ENCODE data around the gene RAPGEF5. TPM values are rescaled to one million over a fixed set of nuclear protein-coding genes. Genes with fewer than 3 reads are reported as not detected.

Gene RAPGEF5
- total RNA-seq, 2 donors from 2014 or later = 0.26 to 0.56 TPM

DNA sequence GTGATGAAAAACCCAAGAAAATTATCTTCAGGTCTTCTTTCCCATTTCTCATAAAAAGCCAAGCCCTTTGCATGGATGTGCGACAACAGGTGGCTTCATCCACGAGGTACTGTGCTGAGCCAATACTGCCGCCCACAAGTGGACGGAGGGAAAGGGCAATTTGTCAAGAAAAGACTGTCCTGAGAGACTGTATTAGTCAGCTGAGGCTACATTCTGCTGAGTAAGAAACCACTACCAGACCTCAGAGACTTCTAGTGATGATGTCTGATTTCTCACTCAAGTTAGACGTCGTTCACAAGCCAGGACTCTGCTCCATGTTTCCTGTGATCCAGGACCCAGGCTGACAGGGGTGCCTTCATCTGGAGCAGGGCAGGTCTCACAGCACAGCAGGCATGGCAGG lies 239.7 kb downstream of the RAPGEF5 start:
- Mint-ChIP-seq H3K4me3 (no peak overlapping the region), H3K9me3 (no peaks in the 10 kb centered on the region), H3K27ac (peak overlapping the region; percentile 47), H3K36me3 (ENCODE audit: low read depth) (no peaks in the 10 kb centered on the region), H3K27me3 (peaks cover 10% of the 10 kb centered on the region), H3K4me1 (peaks cover 10% of the 10 kb centered on the region)
- peak; percentile 79 for ATAC-seq (replicated peaks)

GRCh38 chr7:22116451-22117030 lies 240.4 kb downstream of the RAPGEF5 start:
- ATAC-seq (replicated peaks) = peak; percentile 41
- Mint-ChIP-seq H3K4me3 (no peak overlapping the region), H3K27me3 (peaks cover 12% of the 10 kb centered on the region), H3K36me3 (ENCODE audit: low read depth) (no peaks in the 10 kb centered on the region), H3K27ac (no peak overlapping the region), H3K4me1 (peaks cover 4% of the 10 kb centered on the region), H3K9me3 (no peaks in the 10 kb centered on the region)

- Mint-ChIP-seq H3K27ac (no peak overlapping the region), H3K27me3 (peaks cover 15% of the 10 kb centered on the region), H3K36me3 (ENCODE audit: low read depth) (no peaks in the 10 kb centered on the region), H3K9me3 (no peaks in the 10 kb centered on the region), H3K4me3 (no peak overlapping the region), H3K4me1 (peaks cover 4% of the 10 kb centered on the region)
- ATAC-seq (replicated peaks) = no peak
Measured at GRCh38 chr7:22115689-22116088, 241.3 kb downstream of the RAPGEF5 start.

- Mint-ChIP-seq H3K4me3 (no peak overlapping the region), H3K36me3 (ENCODE audit: low read depth) (no peaks in the 10 kb centered on the region), H3K27ac (no peak overlapping the region), H3K4me1 (peaks cover 4% of the 10 kb centered on the region), H3K9me3 (no peaks in the 10 kb centered on the region), H3K27me3 (peaks cover 20% of the 10 kb centered on the region)
- ATAC-seq (replicated peaks) = no peak
Measured at GRCh38 chr7:22114440-22114981, 242.4 kb downstream of the RAPGEF5 start.

GRCh38 chr7:22113041-22113440 lies 243.9 kb downstream of the RAPGEF5 start:
- Mint-ChIP-seq H3K36me3 (ENCODE audit: low read depth) (no peaks in the 10 kb centered on the region), H3K4me1 (peaks cover 4% of the 10 kb centered on the region), H3K27ac (no peak overlapping the region), H3K9me3 (no peaks in the 10 kb centered on the region), H3K4me3 (no peak overlapping the region), H3K27me3 (peaks cover 21% of the 10 kb centered on the region)
- ATAC-seq (replicated peaks) = no peak

GRCh38 chr7:22111661-22112060 lies 245.3 kb downstream of the RAPGEF5 start:
- ATAC-seq (replicated peaks) = no peak
- no peaks in the 10 kb centered on the region for H3K9me3 Mint-ChIP-seq
- peaks cover 19% of the 10 kb centered on the region for H3K27me3 Mint-ChIP-seq
- no peaks in the 10 kb centered on the region for H3K36me3 Mint-ChIP-seq (ENCODE audit: low read depth)
- no peak overlapping the region for H3K27ac Mint-ChIP-seq
- H3K4me3 Mint-ChIP-seq = no peak overlapping the region
- no peaks in the 10 kb centered on the region for H3K4me1 Mint-ChIP-seq

- no peak for ATAC-seq (replicated peaks)
- Mint-ChIP-seq H3K4me1 (no peaks in the 10 kb centered on the region), H3K4me3 (no peak overlapping the region), H3K9me3 (no peaks in the 10 kb centered on the region), H3K36me3 (ENCODE audit: low read depth) (no peaks in the 10 kb centered on the region), H3K27ac (no peak overlapping the region), H3K27me3 (peaks cover 18% of the 10 kb centered on the region)
Measured at GRCh38 chr7:22110881-22111280, 246.1 kb downstream of the RAPGEF5 start.

DNA sequence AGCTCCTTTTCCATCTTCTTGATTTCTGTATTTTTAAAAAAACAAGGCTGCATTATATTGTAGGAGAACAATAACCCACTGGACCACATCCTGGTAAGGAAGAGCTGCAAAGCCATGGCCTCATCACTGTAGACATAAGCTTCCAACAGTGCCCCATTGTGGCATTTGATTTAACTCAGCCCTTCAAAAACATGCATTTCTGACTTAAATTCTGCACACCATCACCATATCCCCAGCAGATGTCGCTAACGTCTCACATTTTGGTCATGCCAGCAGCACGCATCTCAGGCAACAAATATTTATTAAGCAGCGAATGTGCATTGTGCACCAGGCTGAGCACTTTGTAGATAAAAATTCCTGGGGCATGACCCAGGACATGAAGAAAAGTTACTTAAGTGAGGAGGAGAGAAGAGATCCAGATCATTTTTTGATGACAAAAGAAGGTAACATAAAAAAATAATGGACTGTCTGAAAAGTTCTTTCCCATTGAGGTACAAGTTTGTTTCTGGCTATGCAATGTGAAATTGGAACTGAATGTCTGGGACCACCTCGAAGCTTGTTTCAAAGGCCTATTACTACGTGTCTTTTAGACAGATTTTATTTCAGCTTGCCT lies 246.6 kb downstream of the RAPGEF5 start:
- Mint-ChIP-seq H3K27me3 (peaks cover 14% of the 10 kb centered on the region), H3K4me1 (no peaks in the 10 kb centered on the region), H3K36me3 (ENCODE audit: low read depth) (no peaks in the 10 kb centered on the region), H3K27ac (no peak overlapping the region), H3K4me3 (no peak overlapping the region), H3K9me3 (no peaks in the 10 kb centered on the region)
- peak; percentile 67 for ATAC-seq (replicated peaks)

GRCh38 chr7:22109761-22110160 lies 247.2 kb downstream of the RAPGEF5 start:
- H3K36me3 Mint-ChIP-seq (ENCODE audit: low read depth) = no peaks in the 10 kb centered on the region
- H3K27me3 Mint-ChIP-seq = peaks cover 14% of the 10 kb centered on the region
- H3K27ac Mint-ChIP-seq = no peak overlapping the region
- no peaks in the 10 kb centered on the region for H3K4me1 Mint-ChIP-seq
- ATAC-seq (replicated peaks) = no peak
- H3K4me3 Mint-ChIP-seq = no peak overlapping the region
- H3K9me3 Mint-ChIP-seq = no peaks in the 10 kb centered on the region

GRCh38 chr7:22108151-22108845 lies 248.7 kb downstream of the RAPGEF5 start:
- Mint-ChIP-seq H3K27me3 (peaks cover 15% of the 10 kb centered on the region), H3K36me3 (ENCODE audit: low read depth) (no peaks in the 10 kb centered on the region), H3K9me3 (no peaks in the 10 kb centered on the region), H3K4me1 (peaks cover 4% of the 10 kb centered on the region), H3K27ac (no peak overlapping the region), H3K4me3 (no peak overlapping the region)
- no peak for ATAC-seq (replicated peaks)

DNA sequence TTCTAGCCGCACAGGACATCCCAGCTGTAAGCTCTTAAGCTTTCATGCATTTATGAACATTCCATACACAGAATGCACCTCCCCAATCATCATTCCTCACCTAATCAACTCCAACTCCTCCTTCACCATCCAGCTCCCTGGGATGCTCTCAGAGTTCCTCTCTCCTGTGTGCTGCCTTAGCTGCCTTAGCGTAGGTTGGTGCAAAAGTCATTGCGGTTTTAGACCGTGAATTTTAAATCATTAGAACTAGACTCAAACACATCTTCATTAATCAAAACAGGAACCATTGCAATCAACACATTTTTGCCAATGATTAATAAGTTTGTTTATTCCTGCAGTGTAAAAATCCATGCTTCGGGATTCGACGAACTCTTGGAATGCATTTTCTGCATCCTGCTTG lies 251.4 kb downstream of the RAPGEF5 start:
- H3K9me3 Mint-ChIP-seq = no peaks in the 10 kb centered on the region
- H3K36me3 Mint-ChIP-seq (ENCODE audit: low read depth) = no peaks in the 10 kb centered on the region
- H3K4me1 Mint-ChIP-seq = peaks cover 6% of the 10 kb centered on the region
- no peak overlapping the region for H3K27ac Mint-ChIP-seq
- no peak for ATAC-seq (replicated peaks)
- H3K4me3 Mint-ChIP-seq = no peak overlapping the region
- H3K27me3 Mint-ChIP-seq = peaks cover 19% of the 10 kb centered on the region

DNA sequence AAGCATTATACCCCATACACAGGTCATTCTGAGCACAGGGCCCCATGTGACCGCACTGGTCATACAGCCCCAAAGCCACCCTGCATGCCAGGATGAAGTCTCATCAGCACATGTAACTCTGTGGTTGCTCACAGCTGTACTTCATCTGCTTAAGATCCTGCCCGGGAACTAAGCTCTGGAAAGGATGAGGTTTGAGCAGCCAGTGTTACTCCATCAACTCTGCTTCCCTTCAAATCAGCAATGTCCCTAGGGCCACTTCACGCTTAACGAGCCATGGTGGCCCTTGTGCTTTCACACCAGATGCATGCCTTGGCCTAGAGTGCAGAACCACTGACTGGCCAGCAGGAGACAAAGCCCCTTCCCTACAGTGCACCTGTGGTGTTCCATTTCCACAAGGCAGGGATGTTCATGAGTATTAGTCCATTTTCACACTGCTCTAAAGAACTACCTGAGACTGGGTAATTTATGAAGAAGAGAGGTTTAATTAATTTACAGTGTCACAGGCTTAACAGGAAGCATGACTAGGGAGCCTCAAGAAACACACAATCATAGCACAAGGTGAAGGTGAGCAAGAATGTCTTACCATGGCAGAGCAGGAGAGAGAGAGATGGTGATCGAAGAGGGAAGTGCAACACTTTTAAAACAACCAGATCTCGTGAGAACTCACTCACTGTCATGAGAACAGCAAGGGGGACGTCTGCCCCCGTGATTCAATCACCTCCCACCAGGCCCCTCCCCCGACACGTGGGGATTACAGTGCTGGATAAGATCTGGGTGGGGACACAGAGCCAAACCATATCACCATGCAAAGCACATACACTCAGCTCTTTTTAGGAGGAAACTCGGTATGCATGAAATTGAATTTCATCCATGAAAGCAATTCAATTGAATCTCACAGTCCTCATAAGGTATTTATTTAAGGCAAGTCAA lies 262.3 kb downstream of the RAPGEF5 start:
- H3K4me1 Mint-ChIP-seq = no peaks in the 10 kb centered on the region
- H3K4me3 Mint-ChIP-seq = no peak overlapping the region
- ATAC-seq (replicated peaks) = no peak
- H3K36me3 Mint-ChIP-seq (ENCODE audit: low read depth) = no peaks in the 10 kb centered on the region
- peaks cover 20% of the 10 kb centered on the region for H3K27me3 Mint-ChIP-seq
- no peaks in the 10 kb centered on the region for H3K9me3 Mint-ChIP-seq
- no peak overlapping the region for H3K27ac Mint-ChIP-seq

DNA sequence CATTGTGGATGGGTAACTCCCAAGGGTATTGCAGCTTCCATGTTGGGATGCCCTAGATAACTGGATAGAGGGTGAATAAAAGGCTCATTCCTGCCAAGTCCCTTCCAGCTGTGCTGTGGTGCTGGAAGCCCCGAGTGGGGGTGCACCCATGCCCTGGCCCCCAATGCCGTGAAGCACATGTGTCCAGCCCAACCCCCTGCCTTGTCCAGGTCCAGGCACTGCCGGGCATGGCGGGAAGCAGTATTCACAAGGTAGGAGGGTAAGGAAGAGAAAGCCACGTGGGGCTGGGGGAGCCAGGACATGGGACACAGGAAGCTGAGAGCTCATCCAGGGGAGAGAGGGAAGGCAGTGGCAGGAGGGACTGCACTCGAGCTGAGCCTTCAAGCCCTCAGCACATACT lies 263.0 kb downstream of the RAPGEF5 start:
- no peaks in the 10 kb centered on the region for H3K36me3 Mint-ChIP-seq (ENCODE audit: low read depth)
- H3K4me3 Mint-ChIP-seq = no peak overlapping the region
- H3K27ac Mint-ChIP-seq = no peak overlapping the region
- peaks cover 20% of the 10 kb centered on the region for H3K27me3 Mint-ChIP-seq
- ATAC-seq (replicated peaks) = no peak
- H3K9me3 Mint-ChIP-seq = no peaks in the 10 kb centered on the region
- H3K4me1 Mint-ChIP-seq = no peaks in the 10 kb centered on the region

DNA sequence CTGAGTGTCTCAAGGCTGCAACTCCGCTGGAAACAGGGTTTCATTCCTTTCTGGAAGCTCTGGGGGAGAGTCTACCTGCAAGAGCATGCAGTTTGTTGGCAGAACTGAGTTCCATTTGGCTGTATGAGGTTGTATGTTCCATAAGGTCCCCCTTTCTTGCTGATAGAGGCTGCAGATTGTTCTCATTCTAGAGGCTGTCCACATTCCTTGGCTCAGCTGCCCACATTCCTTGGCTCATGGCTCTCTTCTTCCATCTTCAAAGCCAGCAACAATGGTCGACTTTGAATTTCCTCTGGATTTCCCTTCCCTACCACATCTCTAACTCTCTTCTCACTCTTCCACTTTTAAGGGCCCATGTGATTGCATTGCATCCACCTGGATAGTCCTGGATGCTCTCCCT lies 264.0 kb downstream of the RAPGEF5 start:
- Mint-ChIP-seq H3K27ac (no peak overlapping the region), H3K27me3 (peaks cover 16% of the 10 kb centered on the region), H3K4me1 (no peaks in the 10 kb centered on the region), H3K9me3 (no peaks in the 10 kb centered on the region), H3K36me3 (ENCODE audit: low read depth) (no peaks in the 10 kb centered on the region), H3K4me3 (no peak overlapping the region)
- no peak for ATAC-seq (replicated peaks)

All from activated T-helper 17 cell treated with anti-CD3 and anti-CD28 coated beads, Interleukin-2, amount 50 U/mL, for 72 hours (primary cell).